Activated CD8-positive, alpha-beta memory T cell treated with anti-CD3 and anti-CD28 coated beads for 1 hour (primary cell): Measurements from ENCODE around the gene UBE2D4.
"Not testable (repeated sequence)": the region's sequence is repeated elsewhere in the genome, so short reads cannot be mapped to it uniquely, and the experiment has no call there.

Source experiments
- DNase-seq, 2 donors: peaks; one replicate each; pipeline ENCODE4 v3.0.0-alpha.2; 2020; ENCODE audit warnings: low read depth in 1 of 2; ENCODE audit errors: extremely low read depth in 1 of 2

Gene UBE2D4

DNA sequence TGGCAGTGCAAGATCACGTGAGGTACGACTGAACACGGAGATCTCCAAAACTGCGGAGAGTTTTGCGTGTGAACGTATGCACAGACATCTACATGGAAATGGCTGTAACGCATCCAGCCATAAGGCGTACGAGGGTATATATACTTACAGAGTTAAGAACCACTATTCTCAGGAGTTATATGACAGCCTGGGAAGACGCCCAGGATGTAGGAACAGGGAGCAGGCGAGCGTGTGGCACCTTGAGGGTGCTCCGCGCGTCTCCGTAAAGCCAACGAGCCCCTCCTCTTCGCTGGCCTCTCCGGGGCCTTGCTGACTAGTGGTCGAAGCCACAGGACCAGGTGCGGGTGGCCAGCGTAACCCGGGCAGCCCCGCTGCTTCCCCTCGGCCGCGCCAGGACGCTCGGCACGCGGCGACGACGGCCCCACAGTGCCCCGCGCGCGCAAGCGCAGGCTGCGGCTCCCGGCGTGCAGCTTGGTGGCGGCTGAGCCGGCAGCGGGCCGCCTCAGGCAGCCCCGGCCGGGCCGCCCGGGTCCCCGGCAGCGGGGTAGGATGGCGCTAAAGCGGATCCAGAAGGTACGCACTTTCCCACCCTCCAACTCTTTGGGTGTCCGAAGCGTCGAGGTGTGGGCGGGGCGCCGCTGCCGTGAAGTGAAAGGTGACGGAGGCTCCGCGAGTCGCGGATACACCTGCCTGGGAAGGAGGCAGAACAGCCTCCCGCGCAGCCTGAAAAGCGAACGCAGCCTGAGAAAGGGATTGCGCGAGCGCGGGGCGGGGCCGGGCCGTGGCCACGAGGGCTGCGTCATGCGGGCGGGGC is at the start of gene UBE2D4:
Gene UBE2D4 (plus strand): TSS at position 453 of the 814 bp plus-strand sequence. CDS start 97 bp downstream, at position 550.
- DNase-seq: peak; percentile 58 to 82

DNA sequence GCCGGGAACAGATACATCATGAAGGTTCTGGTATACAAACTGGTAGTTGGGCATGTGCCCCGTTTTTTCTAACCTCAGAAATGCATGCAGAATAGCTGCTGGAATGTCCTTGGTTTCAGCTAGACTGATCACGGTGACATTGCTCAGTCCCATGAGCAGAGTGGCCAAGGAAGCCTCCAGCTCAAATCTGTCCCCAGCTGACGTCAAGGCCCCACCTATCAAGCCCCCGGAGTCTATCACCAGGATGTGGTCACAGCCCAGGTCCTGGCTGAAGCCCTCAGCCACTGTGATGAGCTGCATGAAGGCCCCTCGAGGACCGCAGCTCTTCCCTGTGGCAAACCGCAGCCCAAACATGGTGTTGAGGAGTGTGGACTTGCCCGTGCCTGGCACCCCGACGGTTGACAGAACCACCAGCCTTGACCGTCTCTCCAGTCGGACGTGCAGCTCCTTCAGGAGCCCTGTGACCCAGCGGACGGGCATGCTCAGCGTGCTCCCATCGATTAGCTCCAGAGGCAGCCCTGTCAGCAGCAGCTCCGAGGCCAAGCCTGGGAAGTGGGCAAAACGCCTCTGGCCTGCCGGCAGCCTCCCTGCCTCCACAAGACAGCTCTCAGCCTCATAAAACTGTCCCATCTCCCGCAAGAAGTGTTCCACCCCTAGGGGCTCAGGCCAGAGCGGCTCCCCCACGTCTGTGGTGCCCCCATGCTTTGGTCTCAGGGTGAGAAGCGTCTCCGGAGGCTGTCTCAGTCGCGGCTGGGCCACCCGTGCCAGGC is 49.1 kb upstream of the UBE2D4 start:
- no peak for DNase-seq

DNA sequence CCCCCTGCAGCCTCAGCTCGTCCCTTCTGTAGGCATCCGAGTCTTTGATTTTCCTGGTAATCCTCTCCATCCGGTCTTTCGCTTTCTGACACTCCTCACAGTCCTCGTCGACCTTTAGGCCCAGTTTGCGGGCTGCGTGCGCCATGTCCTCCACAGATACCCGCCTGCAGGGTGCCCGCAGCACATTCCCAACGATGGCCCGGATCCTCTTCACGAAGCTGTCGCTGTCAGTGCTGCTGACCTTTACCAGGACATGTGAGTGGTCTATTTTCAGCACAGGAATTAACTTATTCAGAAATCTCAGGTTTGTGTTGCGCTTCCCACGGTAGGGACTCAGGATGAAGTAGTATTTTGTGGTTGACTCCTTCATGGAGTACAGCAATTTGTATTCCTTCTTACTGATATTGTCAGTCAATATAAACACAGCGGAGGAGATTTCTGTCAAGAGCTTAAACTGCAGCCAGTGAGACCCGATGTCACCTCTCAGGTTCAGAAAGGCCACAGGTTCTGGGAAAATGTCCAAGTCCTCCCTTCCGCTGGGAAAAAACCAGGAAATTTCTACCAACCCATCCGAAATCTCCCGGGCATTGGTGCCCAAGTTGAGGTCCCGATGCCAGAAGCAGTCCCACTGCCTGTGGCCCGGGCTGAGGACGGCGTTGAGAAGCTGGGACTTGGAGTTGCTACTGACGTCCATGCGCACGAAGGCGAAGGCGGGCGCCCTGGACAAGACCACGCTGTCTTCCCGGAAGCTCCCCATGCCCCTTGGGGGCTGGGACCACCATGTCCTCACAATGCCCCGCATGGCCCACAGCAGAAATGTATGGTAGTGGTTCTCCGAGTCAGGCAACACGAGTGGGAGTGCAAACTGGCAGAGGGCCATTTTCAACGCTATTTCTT is 48.0 kb upstream of the UBE2D4 start:
- no peak for DNase-seq

DNA sequence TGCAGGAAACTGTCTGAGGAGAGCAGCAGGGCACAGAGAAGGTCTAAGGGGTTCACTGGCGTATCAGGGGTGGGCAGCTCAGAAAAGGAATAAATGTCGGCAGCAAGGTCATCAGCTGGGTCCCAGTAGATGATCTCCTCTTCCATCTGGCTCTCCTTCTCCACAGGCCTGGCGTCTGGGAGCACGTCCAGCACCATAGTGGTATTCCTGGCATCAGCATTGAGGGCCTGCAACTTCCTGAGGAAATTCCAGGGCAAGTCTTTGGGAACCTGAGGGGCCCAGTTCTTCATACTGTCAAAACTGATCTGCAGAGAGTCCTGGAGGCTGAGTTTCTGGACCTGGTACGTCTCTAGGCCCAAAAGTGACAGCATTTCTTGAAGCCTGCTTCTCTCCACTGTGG is 47.4 kb upstream of the UBE2D4 start:
- DNase-seq: no peak

DNA sequence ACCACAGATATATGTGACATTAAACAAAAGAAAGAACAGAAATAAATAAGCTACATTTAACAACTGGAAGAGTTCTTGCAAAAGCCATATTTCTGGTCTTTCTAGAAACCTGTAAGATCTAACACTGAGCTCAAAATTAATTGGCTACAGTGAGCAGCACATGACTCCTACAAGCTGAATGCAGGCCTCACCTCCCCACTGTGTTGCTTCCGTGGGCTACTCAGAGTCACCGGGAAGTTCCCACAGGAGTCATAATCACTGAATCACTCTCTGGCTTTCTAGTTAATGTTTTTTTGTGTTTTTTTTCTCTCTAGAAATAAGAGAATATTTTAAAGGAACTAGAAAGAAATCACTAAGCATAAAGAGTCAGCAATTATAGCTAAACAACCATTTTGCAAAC is 46.8 kb upstream of the UBE2D4 start:
- DNase-seq: no peak

DNA sequence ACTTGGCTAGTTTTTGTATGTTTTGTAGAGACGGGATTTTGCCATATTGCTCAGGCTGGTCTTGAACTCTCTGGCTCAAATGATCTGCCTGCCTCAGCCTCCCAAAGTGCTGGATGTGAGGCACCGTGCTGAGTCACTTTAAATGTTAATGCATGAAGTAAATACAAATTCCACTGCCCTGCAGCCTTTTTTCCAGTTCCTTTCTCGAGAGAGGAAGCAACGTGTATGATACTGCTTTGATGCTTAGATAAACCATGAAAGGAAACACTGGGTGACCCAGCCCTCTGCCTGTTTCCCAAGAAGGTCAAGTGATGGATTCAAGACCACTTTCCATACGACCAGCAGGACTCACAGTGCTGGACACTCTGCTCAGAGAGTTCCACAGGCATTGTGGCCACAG is 45.6 kb upstream of the UBE2D4 start:
- DNase-seq: no peak

DNA sequence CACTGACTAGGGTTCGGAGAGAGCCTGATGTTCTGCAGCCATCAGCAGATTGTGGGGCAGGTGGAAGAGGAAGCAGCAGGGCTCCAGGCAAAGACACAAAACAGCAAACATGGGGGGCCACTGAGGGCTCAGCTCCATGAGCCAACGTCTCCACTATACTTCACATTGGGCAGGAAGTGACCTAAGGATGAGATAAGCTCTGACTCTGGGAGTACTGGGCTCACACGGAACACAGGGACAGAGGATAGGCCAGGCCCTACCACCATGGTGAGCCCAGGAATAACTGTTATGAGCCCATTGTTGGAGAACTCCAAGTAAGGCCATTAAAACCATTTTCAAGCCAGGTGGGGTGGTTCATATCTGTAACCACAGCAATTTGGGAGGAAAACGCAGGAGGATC is 42.0 kb upstream of the UBE2D4 start:
- no peak for DNase-seq

DNA sequence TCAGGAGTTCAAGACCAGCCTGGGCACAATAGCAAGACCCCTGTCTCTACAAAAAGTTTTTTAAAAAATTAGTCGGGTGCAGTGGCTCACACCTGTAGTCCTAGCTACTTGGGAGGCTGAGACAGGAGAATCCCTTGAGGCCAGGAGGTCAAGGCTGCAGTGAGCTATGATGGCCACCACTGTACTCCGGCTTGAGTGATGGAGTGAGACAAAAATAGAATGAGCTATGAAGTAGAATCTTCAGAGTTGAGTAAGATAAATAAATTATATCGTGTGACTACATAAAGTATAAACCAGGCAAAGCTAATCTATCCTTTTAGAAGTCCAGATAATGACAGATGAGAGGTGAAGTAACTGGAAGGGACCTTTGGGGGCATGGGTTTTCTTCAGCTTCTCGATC is 41.6 kb upstream of the UBE2D4 start:
- DNase-seq: no peak

DNA sequence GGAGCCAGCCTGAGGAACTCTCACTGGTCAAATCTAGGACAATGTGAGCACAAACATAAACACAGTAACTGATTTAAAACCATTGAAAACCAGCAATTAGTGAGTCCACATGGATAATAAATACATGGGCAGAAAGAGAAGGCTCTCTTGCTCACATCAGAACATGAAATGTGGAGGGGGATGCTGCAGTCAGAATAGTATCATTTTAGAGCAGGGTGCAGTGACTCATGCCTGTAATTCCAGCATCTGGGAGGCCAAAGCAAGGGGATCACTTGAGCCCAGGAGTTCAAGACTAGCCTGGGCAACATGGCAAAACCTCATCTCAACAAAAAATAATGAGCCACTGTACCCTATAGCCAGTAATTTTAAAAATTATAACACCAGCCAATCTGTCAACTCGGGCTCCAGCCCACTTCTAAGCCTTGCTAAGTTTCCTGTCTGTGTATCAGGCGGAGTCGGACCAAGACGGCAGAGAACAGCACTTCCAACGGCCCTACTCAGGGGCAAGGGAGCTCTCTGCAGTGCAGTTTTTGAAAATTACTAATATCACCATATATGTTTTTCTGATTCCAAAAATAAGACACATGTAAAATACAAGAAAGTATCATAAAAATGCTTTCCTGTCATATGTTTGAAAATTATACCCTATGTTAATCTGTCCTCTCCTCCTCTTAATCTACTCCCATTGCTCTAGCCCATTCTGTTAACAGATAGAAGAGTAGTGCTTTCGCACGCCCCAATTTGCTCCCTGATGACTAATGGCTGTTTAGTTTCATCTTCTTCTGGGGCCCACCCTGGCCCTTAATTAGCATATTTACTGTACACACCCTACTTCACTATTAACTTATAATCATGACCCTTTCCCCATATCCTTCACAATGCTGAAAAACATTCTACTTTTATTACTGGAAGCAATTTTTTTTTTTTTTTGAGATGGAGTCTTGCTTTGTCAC is 37.0 kb upstream of the UBE2D4 start:
- no peak for DNase-seq

DNA sequence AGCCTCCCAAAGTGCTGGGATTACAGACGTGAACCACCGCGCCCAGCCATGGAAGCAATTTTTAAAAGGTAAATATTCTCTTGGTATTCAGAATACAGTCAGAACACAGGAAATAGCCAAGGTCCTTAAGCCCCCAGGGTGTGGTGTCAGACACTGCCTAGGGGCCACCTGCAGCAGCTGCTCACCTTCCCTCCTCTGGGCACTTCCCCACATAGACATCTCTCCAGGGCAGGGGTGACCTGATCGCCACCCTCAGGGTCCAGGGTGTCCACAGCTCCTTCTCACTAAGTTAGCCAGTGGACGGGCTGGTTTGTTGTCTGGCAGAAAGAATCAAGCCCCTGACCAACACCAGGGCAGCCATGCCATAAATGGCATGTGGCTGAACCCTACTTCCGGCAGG is 35.8 kb upstream of the UBE2D4 start:
- DNase-seq: no peak

DNA sequence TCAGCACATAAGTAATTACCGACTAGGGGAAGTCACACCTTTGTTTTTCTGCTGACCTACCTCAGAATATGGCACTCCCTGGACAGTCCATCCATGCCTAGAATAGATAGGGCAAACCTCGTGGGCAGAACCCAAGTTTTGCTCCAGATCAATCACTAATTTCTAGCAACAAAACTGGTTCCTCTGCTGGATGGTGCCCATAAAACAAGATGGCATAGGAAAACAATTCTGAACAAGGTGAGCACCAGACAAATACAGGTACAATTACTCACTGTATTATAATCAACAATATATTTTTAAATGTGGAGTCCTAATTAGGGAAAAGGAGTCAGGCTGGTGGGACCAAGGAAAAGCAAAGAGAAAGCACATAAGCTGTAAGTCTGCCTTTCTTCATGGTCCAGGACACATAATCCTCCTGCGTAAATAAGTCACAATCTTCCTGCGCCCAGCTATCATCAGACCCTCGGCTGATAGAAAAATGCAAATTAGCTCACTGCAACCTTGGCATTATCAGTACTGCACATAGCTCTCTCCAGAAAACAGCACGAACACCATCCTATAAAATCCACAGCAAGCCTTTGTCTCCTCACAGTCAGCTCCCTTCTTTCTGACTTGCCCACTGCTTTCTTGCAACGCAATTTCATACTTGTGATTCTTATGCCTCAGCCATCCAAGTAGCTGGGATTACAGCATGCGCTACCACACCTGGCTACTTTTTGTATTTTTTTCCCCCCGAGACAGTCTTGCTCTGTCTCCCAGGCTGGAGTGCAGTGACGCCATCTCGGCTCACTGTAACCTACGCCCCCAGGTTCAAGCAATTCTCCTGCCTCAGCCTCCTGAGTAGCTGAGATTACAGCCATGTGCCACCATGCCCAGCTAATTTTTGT is 34.9 kb upstream of the UBE2D4 start:
- DNase-seq: no peak

DNA sequence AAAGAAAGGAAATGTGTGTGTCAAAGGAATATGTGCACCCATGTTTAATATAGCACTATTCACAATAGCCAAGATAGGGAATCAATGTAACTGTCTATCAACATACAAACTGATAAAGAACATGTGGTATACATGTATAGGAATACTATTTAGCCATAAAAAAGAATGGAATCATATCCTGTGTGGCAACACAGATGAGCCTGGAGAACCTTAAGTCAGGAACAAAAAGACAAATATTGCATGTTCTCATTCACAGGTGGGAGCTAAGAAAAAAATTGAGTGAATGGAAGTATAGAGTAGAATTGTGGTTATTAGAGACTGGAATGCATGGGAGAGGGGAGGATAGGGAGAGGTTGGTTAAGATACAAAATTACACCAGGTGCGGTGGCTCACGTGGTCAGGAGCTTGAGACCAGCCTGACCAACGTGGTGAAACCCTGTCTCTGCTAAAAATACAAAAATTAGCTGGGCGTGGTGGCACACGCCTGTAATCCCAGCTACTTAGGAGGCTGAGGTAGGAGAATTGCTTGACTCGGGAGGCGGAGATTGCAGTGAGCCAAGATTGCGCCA is 30.3 kb upstream of the UBE2D4 start:
- no peak for DNase-seq

DNA sequence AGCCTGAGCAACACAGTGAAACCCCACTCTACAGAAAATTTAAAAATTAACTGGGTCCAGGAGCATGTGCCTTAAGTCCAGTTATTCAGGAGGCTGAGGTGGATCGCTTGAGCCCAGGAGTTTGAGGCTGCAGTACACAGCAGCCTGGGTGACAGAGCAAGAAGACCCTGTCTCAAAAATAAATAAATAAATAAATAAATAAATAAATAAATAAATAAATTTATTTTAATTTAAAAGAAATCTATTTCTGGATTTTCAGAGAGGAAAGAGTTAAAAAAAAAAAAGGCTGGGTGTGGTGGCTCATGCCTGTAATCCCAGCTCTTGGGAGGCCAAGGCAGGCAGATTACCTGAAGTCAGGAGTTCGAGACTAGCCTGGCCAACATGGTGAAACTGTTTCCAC is 27.7 kb upstream of the UBE2D4 start:
- not testable (repeated sequence) for DNase-seq

DNA sequence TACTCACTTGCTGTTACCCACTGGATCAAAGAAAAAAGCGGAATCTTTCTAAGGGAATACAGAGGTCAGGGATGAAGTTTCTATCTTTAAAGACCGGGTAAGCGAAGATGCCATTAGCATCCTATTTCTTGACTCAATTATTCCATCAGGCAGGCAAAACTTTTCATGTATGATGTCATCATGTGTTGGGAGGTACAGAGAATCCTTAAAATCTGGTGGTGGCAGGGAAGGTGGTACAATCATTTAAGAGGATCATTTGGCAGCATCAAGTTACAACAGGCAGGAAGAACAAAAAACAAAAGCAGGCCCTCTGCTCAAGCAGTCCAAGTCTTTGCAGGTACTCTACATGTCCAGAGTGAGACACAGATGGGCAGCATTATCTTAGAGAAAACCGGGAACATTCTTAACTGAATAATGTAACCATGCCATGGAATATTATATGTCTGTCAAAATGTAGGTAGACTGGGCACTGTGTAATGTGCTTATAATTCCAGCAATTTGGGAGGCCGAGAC is 23.6 kb upstream of the UBE2D4 start:
- no peak for DNase-seq

DNA sequence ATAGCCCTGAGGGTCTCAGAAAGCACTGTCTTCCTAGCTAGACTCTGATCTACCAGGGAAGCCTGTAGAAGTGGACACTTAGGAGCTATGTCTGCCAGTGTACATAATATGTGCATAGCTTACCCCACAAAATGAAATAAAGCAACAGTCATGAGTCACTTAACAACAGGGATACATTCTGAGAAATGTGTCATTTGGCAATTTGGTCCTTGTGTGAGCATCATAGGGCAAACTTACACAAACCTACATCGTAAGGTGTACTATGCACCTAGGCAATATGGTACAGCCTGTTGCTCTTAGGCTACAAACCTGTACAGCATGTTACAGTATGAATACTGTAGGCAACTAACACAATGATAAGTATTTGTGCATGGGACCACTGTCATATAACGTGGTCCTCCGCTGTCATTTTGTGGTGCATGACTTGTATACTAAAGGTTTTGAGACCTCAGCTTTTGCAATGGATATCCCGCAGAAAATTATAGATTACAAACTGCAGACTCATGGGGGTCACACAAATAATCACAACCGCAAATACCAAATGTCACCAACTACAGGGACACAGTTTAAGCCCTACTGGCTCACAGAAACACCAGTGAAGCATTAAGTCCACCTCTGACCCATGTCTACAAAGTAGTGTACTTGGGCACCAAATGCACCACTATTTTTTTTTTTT is 21.6 kb upstream of the UBE2D4 start:
- DNase-seq: no peak

DNA sequence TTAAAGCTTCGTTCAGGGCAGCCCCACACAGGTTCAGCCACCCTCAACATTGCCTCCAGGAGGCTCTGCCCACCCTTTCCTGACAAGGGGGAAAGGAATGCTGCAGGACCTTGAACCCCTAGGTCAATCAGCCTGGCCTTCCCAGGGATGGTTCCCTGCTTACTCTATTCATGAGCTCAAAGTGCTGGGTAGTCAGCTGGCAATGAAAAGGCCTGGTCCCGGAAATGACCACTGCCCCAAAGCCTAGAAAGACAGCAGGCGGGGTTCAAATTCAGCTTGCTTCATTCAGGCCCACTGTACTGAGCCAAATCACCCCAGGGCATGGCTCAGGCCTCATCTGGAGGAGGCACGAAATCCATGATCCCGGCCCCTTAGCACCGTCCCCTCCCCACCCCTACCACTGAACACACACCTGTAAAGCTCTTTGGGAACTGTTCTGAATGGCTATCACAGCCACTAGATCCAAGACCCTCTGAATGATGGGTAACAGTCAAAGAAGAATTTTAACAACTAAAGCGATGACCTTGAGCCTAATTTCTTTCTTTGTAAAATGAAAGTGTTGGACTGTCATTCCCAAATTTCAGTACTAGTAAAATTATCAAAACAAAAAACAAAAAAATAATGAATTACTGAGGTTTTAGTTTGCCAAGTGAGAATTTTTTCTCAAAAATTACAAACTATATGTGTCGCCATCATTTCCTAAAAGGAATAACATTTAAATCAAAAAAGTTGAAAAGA is 20.9 kb upstream of the UBE2D4 start:
- DNase-seq: no peak

DNA sequence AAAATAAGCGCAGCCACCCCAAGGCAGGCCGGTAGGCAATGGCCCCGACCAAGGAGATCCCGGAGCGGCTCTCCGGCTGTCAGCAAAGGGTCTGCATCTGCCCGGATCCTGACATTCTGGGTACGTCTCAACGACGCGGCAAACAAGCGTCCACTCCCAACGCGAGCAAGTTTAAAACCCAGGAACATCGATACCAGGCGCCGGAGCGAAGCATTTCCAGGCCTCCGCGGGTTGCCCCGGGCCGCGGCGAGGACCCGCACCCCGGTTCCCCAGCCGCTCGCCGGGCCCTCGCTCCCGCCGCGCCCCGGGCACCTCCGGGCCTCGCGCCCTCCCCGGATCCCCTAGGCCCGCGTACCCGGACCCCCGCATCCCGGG is 20.3 kb upstream of the UBE2D4 start:
- DNase-seq: no peak
